HG02571 (cell line): ENCODE measurements around the gene POLR1F.
A peak's percentile ranks its signal among the peaks of the same experiment; 100 is the strongest.

Experiments used
- ATAC-seq: cut with Tn5 transposase; IDR thresholded peaks from one replicate; pipeline ENCODE4 v1.9.1; 2021; ENCODE audit warnings: mild to moderate bottlenecking, moderate library complexity; ENCODE audit not compliant: unreplicated experiment

The POLR1F gene

DNA sequence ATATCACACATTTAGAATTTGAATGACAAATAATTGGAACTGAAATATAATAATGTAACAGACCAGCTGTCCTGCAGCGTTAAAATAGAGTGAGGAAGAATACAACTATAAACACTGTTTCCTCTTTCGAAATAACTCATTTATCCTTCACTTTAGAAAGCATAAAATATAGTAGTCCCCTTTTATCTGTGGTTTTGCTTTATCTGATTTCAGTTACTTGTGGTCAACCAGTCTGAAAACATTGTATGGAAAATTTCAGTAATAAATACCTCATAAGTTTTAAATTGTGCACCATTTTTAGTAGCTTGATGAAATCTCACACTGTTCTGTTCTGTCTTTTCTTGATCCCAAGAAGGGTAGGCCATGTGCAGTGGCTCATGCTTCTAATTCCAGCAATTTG is 31.7 kb downstream of the POLR1F start:
- peak; percentile 52 for ATAC-seq

DNA sequence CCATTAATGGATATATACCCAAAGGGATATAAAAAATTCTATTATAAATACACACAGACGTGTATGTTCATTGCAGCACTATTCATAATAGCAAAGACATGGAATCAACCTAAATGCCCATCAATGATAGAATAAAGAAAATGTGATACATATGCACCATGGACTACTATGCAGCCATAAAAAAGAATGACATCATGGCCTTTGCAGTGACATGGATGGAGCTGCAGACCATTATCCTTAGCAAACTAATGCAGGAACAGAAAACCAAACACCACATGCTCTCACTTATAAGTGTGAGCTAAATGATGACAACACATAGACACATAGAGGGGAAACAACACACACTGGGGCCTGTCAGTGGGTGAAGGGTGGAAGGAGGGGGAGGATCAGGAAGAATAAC is 33.0 kb downstream of the POLR1F start:
- no peak for ATAC-seq

- no peak for ATAC-seq
Measured at GRCh38 chr7:19674266-19674960, 34.4 kb downstream of the POLR1F start.

- no peak for ATAC-seq
Measured at GRCh38 chr7:19670806-19671205, 38.0 kb downstream of the POLR1F start.

GRCh38 chr7:19665399-19666008 is 43.3 kb downstream of the POLR1F start:
- ATAC-seq = no peak

DNA sequence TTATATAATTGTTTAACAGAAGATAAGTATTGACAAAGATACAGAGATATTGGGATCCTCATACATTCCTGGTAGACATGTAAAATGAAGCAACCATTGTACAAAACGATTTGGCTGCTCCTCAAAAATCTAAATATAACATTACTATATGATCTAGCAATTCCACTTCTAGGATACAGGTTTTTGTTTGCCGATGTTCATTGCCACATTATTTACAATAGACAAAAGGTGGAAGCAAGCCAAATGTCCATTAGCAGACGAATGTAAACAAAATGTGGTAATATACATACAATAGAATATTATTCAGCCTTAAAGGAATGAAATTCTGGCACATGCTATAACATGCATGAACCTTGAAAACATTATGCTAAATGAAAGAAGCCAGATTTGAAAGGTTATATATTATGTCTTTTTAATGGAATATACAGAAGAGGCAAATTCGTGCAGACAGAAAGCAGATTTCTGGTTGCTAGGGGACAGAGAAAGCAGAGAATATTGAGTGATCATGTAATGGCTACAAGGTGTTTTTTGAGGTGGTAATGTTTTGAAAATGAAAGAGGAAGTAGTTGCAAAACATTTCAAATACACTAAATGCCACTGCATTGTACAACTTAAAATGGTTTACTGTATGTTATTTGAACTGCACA is 44.9 kb downstream of the POLR1F start:
- peak; percentile 87 for ATAC-seq

DNA sequence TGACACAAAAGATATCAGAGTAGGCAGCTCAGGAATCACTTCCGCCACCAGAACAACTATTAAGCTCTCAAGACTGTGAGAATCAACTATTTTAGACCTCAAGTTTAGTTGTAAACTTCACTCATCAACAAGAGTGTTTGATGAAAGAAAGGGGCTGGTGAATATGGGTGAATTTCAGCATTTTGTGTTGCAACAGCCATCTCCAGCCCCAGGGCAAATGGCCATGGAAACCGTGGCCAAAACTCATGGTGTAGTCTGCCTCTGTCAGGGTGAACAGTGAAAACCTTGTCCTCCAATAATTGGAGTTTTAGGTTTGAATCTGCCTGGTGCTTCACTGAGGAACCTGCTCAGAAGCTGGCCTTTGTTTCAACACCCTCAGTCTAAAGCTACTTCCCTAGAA is 60.0 kb downstream of the POLR1F start:
- ATAC-seq = no peak
